Measurements from ENCODE around the gene ZBTB48. TPM values are rescaled to one million over a fixed set of nuclear protein-coding genes. Genes with fewer than 3 reads are reported as not detected.

ZBTB48 gene
- total RNA-seq, 2 donors from 2014 or later = 28.2 to 31.0 TPM

DNA sequence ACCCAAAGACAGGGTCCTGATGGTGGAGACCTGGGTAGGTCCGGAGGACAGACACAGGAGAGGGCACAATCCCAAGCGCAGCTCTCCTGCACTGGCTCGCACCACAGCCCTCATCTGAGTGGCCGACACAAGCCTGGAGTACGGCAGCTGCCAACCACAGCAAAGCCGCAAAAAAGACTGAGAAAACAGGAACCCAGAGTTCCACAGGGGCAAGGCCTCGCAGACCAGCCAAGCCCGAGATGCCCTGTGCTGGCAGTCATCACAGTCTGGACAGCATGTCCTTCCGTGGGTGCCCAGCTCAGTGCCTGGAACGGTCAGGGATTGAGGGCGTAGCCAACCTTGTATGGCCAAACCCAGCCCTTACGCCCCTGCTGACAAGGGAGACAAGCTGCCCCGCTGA is 11.4 kb downstream of the ZBTB48 start:
- DNase-seq = no peak
- H3K36me3 ChIP-seq (ENCODE audit: control insufficient read depth, insufficient read depth, low read length) = peaks cover 62% of the 10 kb centered on the region
- no peak overlapping the region for H3K4me3 ChIP-seq (ENCODE audit: low read length)
- H3K9me3 Mint-ChIP-seq = no peaks in the 10 kb centered on the region
- H3K9me3 ChIP-seq (ENCODE audit: control insufficient read depth, low read length) = no peaks in the 10 kb centered on the region
- no peaks in the 10 kb centered on the region for H3K27me3 Mint-ChIP-seq (ENCODE audit: insufficient read depth)
- WGBS, 2 experiments (ENCODE audit: insufficient coverage in 1 of 2, insufficient read length in 1 of 2) = 94 to 96% methylated on average over 10 to 13 of the region's 13 CpGs
- TF ChIP-seq, protein P1, sequence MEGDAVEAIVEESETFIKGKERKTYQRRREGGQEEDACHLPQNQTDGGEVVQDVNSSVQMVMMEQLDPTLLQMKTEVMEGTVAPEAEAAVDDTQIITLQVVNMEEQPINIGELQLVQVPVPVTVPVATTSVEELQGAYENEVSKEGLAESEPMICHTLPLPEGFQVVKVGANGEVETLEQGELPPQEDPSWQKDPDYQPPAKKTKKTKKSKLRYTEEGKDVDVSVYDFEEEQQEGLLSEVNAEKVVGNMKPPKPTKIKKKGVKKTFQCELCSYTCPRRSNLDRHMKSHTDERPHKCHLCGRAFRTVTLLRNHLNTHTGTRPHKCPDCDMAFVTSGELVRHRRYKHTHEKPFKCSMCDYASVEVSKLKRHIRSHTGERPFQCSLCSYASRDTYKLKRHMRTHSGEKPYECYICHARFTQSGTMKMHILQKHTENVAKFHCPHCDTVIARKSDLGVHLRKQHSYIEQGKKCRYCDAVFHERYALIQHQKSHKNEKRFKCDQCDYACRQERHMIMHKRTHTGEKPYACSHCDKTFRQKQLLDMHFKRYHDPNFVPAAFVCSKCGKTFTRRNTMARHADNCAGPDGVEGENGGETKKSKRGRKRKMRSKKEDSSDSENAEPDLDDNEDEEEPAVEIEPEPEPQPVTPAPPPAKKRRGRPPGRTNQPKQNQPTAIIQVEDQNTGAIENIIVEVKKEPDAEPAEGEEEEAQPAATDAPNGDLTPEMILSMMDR (conservative IDR thresholded peaks at IDR 0.05) = no peak
- peaks cover 39% of the 10 kb centered on the region for H3K36me3 Mint-ChIP-seq (ENCODE audit: low read depth)
- no peaks in the 10 kb centered on the region for H3K27me3 ChIP-seq (ENCODE audit: control insufficient read depth, insufficient read depth, low read length, poor library complexity, severe bottlenecking)
- no peak overlapping the region for H3K27ac Mint-ChIP-seq
- H3K27ac ChIP-seq (ENCODE audit: low read depth, low read length) = no peak overlapping the region
- no peaks in the 10 kb centered on the region for H3K4me1 ChIP-seq (ENCODE audit: control insufficient read depth, insufficient read depth, low read length)
- no peaks in the 10 kb centered on the region for H3K4me1 Mint-ChIP-seq
- H3K4me3 Mint-ChIP-seq = no peak overlapping the region
- H3K9ac ChIP-seq (ENCODE audit: extremely low read depth, low read length, poor library complexity, severe bottlenecking) = no peak overlapping the region

DNA sequence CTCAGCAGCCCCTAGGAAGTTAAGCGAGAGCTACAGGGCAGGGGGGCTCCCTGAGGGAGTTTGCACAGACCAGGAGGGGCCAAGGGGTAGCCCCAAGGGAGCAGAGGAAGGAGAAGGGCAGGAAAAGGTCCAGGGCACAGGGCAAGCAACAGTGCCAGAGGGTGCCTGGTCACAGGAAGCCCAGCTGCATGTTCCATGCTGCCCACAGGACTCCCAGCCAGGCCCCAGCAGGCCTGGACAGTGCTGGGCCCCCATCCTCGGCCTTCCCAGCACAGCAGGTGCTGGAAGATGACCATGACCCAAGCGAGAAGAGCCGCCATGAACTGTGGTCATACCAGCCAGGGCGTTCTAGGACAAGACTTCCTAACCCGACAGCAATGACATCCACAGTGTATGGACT is 11.8 kb downstream of the ZBTB48 start:
- H3K27ac Mint-ChIP-seq = no peak overlapping the region
- no peaks in the 10 kb centered on the region for H3K4me1 Mint-ChIP-seq
- no peaks in the 10 kb centered on the region for H3K27me3 Mint-ChIP-seq (ENCODE audit: insufficient read depth)
- 81 to 85% methylated on average over 6 of the region's 6 CpGs for WGBS, 2 experiments (ENCODE audit: insufficient coverage in 1 of 2, insufficient read length in 1 of 2)
- Histone ChIP-seq H3K9me3 (ENCODE audit: control insufficient read depth, low read length) (no peaks in the 10 kb centered on the region), H3K36me3 (ENCODE audit: control insufficient read depth, insufficient read depth, low read length) (peaks cover 63% of the 10 kb centered on the region), H3K4me1 (ENCODE audit: control insufficient read depth, insufficient read depth, low read length) (no peaks in the 10 kb centered on the region), H3K4me3 (ENCODE audit: low read length) (no peak overlapping the region), H3K27me3 (ENCODE audit: control insufficient read depth, insufficient read depth, low read length, poor library complexity, severe bottlenecking) (no peaks in the 10 kb centered on the region), H3K9ac (ENCODE audit: extremely low read depth, low read length, poor library complexity, severe bottlenecking) (no peak overlapping the region), H3K27ac (ENCODE audit: low read depth, low read length) (no peak overlapping the region)
- TF ChIP-seq, protein P1 (conservative IDR thresholded peaks at IDR 0.05) = no peak
- DNase-seq = no peak
- peaks cover 43% of the 10 kb centered on the region for H3K36me3 Mint-ChIP-seq (ENCODE audit: low read depth)
- no peaks in the 10 kb centered on the region for H3K9me3 Mint-ChIP-seq
- H3K4me3 Mint-ChIP-seq = no peak overlapping the region

DNA sequence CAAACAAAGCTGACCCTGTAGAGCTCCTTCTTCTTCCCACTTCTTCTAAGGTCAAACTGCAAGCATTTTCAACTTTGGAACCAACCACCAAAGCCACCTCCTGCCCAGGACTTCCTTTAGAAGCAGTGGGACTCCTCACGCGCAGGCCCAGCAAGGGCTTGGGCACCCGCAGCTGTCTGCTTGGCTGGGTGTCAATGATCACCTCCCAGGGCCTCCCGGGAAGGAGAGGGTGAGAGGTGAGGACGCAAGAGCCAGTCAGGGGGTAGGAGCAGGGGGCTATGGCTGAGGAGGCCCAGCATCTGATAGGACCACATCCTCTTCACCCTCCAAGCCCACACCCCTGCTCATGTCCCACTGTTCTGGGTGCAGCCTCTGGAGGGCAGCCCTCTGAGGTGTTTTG is 12.6 kb downstream of the ZBTB48 start:
- TF ChIP-seq, protein P1 (conservative IDR thresholded peaks at IDR 0.05) = no peak
- DNase-seq = no peak
- peaks cover 47% of the 10 kb centered on the region for H3K36me3 Mint-ChIP-seq (ENCODE audit: low read depth)
- Histone ChIP-seq H3K9ac (ENCODE audit: extremely low read depth, low read length, poor library complexity, severe bottlenecking) (no peak overlapping the region), H3K9me3 (ENCODE audit: control insufficient read depth, low read length) (no peaks in the 10 kb centered on the region), H3K4me1 (ENCODE audit: control insufficient read depth, insufficient read depth, low read length) (no peaks in the 10 kb centered on the region), H3K36me3 (ENCODE audit: control insufficient read depth, insufficient read depth, low read length) (peaks cover 69% of the 10 kb centered on the region), H3K27me3 (ENCODE audit: control insufficient read depth, insufficient read depth, low read length, poor library complexity, severe bottlenecking) (no peaks in the 10 kb centered on the region), H3K27ac (ENCODE audit: low read depth, low read length) (no peak overlapping the region), H3K4me3 (ENCODE audit: low read length) (no peak overlapping the region)
- no peaks in the 10 kb centered on the region for H3K9me3 Mint-ChIP-seq
- no peak overlapping the region for H3K27ac Mint-ChIP-seq
- 66 to 94% methylated on average over 3 to 5 of the region's 5 CpGs for WGBS, 2 experiments (ENCODE audit: insufficient coverage in 1 of 2, insufficient read length in 1 of 2)
- no peaks in the 10 kb centered on the region for H3K4me1 Mint-ChIP-seq
- H3K27me3 Mint-ChIP-seq (ENCODE audit: insufficient read depth) = no peaks in the 10 kb centered on the region
- no peak overlapping the region for H3K4me3 Mint-ChIP-seq

All from endodermal cell (in vitro differentiated cells).